Activated CD4-positive, alpha-beta T cell treated with anti-CD3 and anti-CD28 coated beads, Interleukin-2, amount 50 U/mL, for 24 hours (primary cell): ENCODE data around the gene CA10.

Experiments
- DNase-seq, 2 donors: peaks; one replicate each; pipeline ENCODE4 v3.0.0-alpha.2; 2020; ENCODE audit warnings: low read depth in 1 of 2, low spot score in 1 of 2

The CA10 gene

DNA sequence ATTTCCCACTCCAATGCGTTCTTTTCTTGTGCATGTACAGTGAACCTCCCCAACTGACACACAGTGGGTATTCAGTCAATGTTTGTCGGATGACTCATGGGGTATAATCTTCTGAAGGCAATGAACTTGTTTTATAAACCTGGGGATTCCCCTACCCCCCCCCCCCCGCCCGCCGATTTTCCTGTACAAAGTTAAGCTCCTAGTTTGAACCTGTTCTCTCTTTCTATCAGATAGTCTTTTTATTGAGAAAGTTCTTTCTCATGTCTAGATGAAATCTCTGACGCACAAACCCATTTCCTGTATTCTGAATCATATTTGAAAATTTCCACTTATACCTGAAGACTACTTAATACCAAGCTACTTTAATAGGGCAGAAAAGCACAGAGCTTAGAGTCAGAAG is 338.3 kb downstream of the CA10 start:
- no peak for DNase-seq

DNA sequence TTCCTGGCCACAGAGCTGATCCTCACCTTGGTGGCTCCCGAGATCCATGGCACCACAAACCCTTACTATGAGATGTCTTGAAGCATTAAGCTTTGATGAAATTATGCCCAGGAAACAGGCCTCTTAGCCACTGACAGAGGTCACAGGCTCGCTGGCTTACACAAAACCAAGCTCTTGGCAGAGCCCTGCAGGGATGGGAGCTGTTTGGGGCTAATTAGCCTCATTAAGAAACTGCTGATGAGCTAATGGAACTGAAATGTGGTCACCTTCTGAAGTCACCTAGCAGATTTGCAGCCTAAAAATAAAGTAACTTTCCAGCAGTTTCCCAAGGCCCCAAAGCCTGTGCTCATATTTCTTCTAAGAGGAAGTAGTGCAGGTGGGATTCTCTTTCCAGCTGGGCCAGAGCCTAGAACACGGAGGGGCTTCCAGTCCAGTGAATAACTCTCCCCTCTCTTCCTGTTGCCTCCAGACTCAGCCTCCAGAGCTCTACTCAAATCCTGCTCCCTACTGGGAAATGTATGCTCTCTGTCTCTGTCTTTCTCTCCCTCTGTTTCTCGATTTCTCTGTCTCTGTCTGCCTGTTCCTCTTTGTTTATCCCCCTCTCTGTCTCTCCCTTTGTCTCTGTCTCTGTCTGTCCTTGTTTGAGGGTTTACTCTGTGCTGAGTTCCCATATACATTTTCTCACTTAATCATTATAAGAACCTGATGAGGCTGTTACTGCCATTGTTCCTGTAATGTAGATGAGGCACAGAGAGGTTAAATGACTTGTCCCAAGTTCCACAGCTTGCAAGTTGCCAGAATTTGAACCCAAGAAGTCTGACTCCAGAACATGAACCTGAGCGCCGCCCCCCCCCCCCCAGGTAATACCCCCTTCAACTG is 338.9 kb downstream of the CA10 start:
- no peak for DNase-seq

DNA sequence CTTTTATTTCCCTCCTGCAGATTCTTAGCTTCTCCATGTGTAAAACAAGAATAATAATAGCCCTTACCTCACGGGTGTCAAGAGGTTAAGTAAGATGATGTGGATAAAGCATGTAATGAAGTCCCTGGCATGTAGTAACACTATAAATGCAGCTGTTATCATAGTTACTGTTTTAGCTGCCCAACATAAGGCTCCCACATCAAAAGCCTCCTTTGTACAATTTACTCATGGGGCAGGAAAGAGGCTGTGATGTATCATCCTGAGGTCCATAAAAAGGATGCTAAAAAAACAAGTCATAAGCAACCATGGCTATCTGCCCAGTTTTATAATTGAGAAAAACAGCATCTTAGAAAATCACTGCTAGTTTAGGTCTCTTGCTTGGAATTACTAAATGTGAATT is 339.7 kb downstream of the CA10 start:
- DNase-seq = no peak

DNA sequence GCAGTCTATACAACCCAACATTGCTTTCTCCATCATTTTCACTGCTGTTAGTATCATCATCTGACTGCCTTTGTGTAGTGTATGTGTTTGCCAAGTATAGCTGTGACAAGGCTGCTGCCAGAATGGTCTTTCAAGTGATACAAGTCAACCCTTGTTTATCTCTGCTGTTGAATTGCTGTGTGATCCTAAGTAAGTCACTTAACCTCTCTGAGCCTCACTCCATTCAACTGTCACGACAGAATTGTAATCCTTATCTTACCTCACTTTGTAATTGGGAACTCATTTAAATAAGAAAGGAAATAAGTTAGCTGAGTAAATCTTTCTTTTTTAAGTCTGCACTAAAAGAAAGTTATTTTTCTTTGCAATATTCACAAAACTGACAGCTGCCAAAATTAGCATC is 340.6 kb downstream of the CA10 start:
- DNase-seq = no peak

DNA sequence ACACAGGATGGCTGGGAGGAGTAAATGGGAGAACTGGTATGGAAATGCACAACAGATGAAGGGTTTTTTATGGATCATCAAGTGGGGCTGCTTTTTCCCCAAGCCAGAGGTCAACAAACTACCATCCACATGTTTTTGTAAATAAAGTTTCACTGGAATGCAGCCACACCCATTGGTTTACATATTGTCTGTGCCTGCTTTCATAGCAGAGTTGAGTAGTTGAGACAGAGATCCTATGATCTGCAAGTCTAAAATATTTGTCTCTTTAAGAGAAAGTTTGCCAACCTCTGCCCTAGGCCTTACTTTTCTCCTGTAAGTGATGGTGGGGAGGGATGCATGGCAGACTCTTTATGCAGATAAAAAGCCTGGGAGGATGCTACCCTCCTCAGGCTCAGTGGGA is 341.4 kb downstream of the CA10 start:
- no peak for DNase-seq

DNA sequence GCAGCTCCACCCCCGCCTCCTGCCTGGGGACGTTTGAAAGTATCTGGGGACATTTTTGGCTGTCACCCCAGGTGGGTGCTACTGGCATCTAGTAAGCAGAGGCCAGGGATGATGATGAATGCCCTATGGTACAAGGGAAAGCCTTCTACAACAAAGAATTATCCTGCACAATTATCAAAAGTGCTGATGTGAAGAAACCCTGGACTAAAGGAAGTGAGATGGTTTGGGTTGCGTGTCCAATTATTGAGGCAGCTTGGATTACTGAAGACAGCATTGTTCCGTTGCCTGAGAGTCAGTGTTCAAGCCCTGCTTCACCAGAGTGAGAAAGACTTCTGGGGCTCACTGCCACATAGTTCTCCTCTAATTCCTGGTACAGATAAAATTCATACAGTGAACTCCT is 343.4 kb downstream of the CA10 start:
- no peak for DNase-seq

DNA sequence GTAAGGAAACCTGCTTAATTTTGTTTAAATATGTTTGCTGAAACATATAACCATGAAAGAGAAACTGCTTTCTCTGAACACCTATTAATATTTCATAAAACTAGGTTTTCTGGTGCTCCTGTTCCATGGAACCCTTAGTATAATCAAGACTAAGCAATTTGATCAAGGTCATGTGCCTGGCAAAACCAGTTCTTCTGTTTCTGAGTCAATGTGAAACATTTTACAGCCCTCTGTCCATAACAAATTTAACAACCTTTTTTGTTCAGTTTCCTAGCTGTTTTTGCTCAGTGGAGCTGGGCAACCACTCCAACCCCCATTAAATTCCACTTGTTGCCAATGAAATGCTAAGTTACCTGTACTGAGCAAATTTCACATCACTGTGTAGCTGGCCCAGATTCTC is 344.0 kb downstream of the CA10 start:
- no peak for DNase-seq

DNA sequence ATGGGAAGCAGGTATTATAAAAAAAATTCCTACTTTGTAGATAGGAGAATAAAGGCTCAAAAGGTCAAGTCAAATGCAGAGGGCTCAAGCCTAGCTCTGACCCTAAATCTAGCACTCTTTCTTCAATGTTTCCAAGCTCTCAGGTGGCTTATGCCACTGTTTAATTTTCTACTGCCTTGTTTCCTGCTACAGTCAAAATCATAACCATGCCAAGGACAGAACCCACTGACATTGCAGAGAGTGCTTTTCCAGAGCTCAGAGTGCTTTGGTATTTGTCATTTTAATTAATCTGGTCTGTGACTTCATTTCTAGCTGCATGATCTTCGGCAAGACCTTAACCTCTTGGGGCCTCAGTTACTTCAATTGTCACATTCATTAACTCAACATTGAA is 344.7 kb downstream of the CA10 start:
- no peak for DNase-seq

DNA sequence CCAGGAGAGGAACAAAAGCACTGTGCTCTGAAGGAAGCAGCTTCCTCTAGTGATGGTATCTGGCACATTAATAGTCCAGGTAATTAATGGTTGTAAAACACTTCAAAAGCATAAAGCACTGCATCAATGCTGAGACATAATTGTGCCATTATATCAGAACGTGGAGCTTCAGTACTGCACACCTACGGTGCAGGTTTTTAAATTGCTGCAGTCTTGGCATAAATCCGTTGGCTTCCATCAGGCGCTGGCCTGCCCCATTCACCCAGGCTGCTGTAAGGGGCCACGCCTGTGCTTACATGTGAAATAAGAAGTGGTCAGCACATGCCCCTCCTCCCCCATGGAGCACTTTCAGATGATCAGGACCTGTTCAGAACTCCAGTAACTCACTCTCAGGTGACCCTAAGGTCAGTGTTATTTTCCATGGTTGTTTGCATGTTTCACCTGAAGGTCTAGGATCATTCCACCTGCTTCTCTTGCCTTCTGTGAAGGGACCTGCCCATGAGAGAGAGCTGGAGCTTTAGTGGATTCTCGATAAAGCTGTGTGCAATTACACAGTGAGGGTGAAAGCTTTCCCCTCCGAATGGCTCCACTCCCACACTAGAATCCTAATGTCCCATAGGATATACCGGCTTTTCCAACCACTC is 345.3 kb downstream of the CA10 start:
- no peak for DNase-seq

DNA sequence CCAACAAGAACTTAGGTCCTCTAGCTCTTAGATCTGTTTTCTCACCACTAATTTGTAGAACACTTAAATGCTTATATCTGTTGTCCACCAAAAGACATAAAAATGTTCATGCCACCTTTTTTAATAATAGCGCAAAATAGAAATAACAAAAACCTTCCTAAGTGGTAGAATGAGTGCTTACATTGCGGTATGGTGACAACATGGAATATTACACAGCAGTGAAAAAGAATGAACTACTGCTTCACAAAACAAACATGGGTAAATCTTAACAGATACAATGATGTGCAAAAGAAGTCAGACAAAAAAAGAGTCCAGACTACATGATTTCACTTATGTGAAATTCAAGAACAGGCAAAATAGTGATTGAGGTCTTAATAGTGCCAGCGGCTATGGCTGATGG is 351.1 kb downstream of the CA10 start:
- no peak for DNase-seq

DNA sequence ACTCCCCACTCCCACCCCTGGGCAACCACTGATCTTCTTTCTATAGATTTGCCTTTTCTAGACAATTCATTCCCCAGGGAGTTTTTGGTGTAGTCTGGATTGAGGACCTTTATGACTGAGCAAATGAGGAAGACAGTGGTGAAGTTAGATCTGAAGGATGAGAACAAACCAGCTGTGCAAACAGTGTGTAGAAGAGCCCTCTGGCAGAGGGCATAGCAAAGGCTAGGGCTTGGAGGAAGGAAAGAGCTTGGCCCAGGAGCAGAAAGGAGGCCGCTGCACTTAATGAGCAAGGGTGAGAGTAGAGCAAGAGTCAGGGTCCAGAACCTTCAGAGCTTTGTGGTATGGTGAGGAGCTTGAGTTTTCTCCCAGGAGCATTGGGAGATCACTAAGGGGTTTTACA is 352.7 kb downstream of the CA10 start:
- no peak for DNase-seq

DNA sequence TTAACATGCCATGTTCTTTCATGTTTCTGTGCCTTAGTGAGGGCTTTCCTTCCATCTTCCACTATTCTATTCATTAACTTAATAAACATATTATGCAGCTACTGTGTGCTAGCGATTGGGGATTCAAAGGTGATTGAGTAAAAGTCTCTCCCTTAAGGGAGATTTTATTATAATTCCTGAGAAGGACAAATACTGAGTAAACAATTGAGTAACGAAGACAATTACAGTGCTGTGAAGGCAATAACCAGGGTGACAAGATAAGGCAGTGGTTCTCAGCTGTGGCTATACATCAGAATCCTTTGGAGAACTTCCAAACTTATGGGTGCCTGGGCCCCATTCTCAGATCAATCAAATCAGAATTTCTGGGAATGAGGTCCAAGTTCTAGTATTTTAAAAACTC is 353.3 kb downstream of the CA10 start:
- DNase-seq = no peak

DNA sequence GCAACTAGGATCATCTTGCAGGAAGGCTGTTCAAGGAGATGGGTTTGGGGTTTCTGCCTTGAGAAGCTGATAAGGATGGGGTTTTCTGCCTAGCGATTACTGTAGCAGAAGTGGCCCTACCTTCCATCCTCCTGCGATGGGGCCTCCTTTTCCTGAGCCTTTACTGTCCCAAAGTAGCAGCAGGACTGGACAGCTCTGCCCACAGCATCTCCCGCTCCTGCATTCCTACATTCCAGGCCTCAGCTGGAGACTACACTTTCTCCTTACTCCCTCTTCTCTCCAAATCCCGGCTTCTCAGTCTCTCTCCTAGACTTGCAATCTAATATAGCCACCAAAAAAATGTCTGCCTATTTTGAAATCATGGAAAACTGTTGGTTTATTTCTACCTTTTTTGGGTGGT is 355.4 kb downstream of the CA10 start:
- DNase-seq = no peak

DNA sequence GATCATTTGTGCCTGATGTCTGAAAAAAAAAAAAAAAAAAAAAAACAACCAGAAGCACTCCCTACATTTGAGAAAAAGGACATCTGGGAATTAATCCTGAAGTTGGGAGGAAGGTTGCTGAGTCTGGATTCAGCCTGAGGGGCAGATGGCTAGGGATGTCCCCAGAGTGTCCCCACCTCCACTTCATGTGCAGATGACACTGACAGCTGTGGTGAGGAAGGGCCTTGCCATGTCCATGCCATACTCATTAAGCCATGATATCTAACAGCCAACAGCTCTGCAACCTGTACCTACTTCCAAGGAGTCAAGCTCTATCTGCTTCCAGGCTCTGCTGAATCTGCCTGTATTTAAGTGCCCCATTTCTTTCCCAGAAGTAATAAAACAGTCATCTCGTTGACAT is 356.0 kb downstream of the CA10 start:
- no peak for DNase-seq

DNA sequence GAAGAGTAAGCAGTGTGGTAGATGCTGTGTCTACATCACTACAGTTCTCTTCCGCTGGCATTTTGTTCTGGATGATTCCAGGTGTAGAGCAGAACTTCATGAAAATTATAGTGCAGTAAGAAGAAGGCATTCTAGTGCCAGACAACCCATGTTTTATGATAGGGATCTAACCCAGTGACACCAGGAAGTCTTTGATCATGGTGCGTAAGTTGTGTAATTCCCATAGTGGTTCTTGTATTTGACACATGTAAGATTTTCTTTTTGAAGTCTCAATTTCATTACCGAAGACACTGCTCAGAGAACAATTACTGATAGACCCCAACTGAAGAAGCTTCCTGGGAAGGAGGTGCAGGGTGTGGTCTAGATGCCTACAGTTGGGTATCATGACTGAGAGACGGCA is 356.9 kb downstream of the CA10 start:
- DNase-seq = no peak

DNA sequence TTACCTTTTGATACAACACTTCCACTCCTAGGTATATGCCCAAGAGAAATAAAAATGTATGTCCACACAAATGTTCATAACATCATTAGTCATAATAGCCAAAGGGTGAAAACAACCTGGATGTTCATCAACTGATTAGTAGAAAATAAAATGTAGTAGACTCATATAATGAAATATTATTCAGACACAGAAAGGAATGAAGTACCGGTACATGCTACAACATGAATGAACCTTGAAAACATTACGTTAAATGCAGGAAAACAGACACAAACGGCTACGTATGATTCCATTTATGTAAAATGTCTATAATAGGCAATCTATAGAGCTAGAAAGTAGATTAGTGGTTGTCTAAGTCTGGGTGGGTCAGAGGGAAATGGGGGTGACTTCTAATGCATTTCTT is 358.5 kb downstream of the CA10 start:
- no peak for DNase-seq

DNA sequence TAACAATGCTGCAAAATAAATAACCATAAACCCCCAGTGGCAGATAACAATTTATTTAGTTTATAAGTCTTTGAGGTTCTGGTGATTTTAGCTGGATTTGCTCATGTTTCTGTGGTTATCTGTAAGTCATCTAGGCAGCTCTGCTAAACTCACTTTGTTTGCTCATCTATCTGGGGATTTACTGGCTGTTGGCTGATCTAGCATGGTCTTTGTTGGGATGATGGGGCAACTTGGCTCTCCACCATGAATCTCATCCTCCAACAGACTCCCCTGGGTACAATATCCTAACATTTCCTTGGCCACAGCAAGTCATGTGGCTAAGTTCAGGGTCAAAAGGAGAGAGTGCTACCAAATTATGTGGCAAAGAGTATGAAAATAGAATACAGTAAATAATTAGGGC is 359.3 kb downstream of the CA10 start:
- DNase-seq = no peak

DNA sequence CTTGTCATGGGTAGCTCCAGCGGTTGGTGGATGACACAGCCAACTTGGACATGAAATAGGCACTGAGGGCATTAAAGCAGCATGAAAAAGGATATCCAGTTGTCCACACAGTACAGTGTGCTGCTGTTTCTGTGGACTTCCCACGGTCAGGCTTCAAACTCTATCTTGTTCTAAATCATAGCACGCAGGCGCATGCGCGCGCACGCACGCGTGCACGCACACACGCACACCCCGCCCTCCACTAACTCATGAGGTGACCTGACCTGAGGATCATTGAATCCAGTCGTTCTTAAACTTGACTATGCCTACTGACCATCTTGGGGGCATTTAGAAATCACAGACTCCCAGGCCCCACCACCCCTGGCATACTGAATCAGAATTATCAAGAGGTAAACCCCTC is 361.4 kb downstream of the CA10 start:
- DNase-seq = no peak

DNA sequence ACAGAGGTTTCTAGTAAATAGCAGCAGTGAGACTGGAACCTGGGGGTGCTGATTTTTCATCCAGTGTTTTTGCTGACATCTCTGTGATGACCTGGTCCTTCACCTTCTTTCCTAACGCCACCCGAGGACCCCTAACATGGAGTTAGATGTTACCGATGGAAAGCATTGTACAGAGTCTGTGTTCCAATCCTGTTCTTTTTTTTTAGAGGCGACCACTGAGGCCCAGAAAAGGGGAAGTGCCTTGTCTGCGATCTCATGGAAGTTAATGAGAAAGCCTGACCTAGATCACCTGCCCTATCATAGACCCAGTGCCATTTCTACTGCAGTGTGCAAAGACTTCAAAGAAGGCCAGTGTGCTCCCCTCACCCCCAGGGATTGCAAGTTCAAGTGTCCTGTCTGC is 362.5 kb downstream of the CA10 start:
- no peak for DNase-seq

DNA sequence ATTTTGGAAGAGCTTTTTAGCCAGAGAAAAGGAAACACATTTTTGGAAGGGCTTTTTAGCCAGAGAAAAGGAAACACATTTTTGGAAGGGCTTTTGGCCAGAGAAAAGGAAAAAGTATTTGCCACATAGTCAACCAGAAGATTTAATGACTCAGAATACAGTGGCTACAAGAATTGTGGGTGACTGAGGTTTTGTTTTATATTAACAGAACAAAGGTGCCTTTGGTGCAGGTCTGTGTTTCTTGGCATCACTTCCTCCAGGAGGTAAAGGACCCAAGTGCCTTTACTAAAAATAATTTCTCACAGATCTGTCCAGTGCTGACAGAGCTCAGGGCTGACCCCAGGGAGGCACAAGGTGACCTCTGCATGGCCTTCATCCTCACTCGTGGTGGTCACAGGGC is 363.1 kb downstream of the CA10 start:
- DNase-seq = no peak

DNA sequence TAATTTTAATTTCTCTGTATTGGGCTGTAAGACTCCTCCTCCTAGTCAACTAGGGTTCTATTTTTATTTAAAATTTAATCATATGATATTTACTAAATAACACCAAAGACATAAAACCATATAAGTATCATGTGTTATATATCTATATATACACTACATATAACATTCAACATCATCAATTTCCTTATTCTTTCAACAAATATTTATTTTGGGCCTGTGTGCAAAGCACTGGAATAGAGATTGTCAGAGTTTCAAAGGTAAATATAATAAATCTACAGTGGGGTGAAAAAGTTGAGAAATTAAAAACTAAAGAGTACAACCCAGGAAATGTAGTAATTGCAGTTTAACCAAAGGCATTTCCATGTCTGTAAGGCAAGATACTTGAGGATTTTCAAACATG is 364.0 kb downstream of the CA10 start:
- no peak for DNase-seq

DNA sequence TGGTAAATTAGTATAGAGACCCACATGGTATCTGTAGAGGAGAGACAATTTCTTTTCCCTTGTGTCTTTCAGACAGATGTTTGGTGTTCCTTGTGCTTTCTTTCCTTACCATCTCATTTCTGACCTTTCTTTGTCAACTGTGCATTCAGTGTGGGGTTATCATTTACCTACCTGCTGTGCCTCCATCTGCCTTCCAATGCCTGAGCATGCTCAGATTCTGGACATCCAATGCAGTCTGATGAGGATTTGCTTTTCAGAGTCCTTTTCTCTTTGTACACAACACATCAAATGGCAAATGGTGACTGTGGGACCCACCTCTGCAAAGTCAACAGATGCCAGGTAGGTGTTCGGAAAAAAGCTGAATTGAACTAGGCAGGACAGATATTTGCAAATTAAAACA is 364.8 kb downstream of the CA10 start:
- DNase-seq = no peak

DNA sequence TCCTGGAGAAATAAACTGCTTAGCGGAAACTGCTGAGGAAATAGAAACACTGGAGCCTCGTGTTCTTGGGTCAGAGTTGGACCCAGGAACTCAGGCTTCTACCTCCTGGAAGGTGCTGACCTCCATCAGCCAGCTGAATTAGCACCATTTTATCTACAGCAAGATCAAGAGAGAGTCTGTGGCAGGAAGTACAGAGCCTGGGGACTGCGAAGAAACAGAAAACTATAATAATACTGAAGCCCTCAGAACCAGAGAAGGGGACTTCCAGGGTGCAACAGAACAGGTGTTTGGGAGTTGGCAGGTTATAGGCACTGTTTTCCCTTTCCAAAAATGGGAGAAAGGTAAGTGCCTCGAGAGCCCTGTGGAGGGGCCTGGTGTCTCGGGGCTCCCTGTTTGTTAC is 379.7 kb downstream of the CA10 start:
- DNase-seq = no peak
